ENCODE results near the gene NEUROG1.

NEUROG1 gene

GRCh38 chr5:135493406-135494180 is 42.2 kb downstream of the NEUROG1 start:
- DNase-seq (ENCODE audit: low read depth) = peak; percentile 87

GRCh38 chr5:135492319-135492626 is 43.5 kb downstream of the NEUROG1 start:
- no peak for DNase-seq (ENCODE audit: low read depth)

GRCh38 chr5:135491552-135492318 is 44.0 kb downstream of the NEUROG1 start:
- DNase-seq (ENCODE audit: low read depth) = no peak

- no peak for DNase-seq (ENCODE audit: low read depth)
These were observed 44.7 kb downstream of the NEUROG1 start for GRCh38 chr5:135491038-135491551.

- no peak for DNase-seq (ENCODE audit: low read depth)
These were observed 45.3 kb downstream of the NEUROG1 start for GRCh38 chr5:135490245-135491037.

GRCh38 chr5:135489466-135490244 is 46.1 kb downstream of the NEUROG1 start:
- no peak for DNase-seq (ENCODE audit: low read depth)

- DNase-seq (ENCODE audit: low read depth) = peak; percentile 30
These were observed 46.9 kb downstream of the NEUROG1 start for GRCh38 chr5:135488727-135489465.

GRCh38 chr5:135487839-135488514 is 47.8 kb downstream of the NEUROG1 start:
- no peak for DNase-seq (ENCODE audit: low read depth)

- DNase-seq (ENCODE audit: low read depth) = no peak
These were observed 48.7 kb downstream of the NEUROG1 start for GRCh38 chr5:135487037-135487395.

- no peak for DNase-seq (ENCODE audit: low read depth)
These were observed 49.4 kb downstream of the NEUROG1 start for GRCh38 chr5:135486131-135487036.

GRCh38 chr5:135484674-135485086 is 51.1 kb downstream of the NEUROG1 start:
- no peak for DNase-seq (ENCODE audit: low read depth)

Data from HS-5 (cell line).